DMS 273 (cell line): ENCODE results near the gene SEC14L1.
A peak's percentile ranks its signal among the peaks of the same experiment; 100 is the strongest.

Experiments
- DNase-seq: peaks from one replicate; lab custom pipeline; 2025; ENCODE audit not compliant: unreplicated experiment; lab: John Stamatoyannopoulos, UW

Gene SEC14L1

GRCh38 chr17:77211681-77212080, 70.9 kb downstream of the SEC14L1 start:
- no peak for DNase-seq

- no peak for DNase-seq
Measured at GRCh38 chr17:77212081-77212832, 71.5 kb downstream of the SEC14L1 start.

- no peak for DNase-seq
Measured at GRCh38 chr17:77212833-77213777, 72.3 kb downstream of the SEC14L1 start.

GRCh38 chr17:77213778-77214132, 73.0 kb downstream of the SEC14L1 start:
- DNase-seq = no peak

GRCh38 chr17:77214328-77214727, 73.6 kb downstream of the SEC14L1 start:
- DNase-seq = no peak

GRCh38 chr17:77214743-77215142, 74.0 kb downstream of the SEC14L1 start:
- peak; percentile 61 for DNase-seq

GRCh38 chr17:77215281-77215680, 74.5 kb downstream of the SEC14L1 start:
- DNase-seq = no peak

- DNase-seq = peak; percentile 24
Measured at GRCh38 chr17:77216486-77216885, 75.7 kb downstream of the SEC14L1 start.

GRCh38 chr17:77217123-77217522, 76.4 kb downstream of the SEC14L1 start:
- DNase-seq = no peak

- DNase-seq = peak; percentile 69
Measured at GRCh38 chr17:77217566-77217965, 76.8 kb downstream of the SEC14L1 start.

- DNase-seq = no peak
Measured at GRCh38 chr17:77218902-77219301, 78.1 kb downstream of the SEC14L1 start.

- DNase-seq = no peak
Measured at GRCh38 chr17:77222356-77222755, 81.6 kb downstream of the SEC14L1 start.

GRCh38 chr17:77223642-77224420, 83.1 kb downstream of the SEC14L1 start:
- no peak for DNase-seq

GRCh38 chr17:77225265-77225664, 84.5 kb downstream of the SEC14L1 start:
- DNase-seq = no peak

GRCh38 chr17:77227461-77228240, 86.9 kb downstream of the SEC14L1 start:
- no peak for DNase-seq

- DNase-seq = no peak
Measured at GRCh38 chr17:77228241-77228752, 87.5 kb downstream of the SEC14L1 start.

- DNase-seq = no peak
Measured at GRCh38 chr17:77228816-77229215, 88.0 kb downstream of the SEC14L1 start.

- no peak for DNase-seq
Measured at GRCh38 chr17:77229786-77230435, 89.1 kb downstream of the SEC14L1 start.

GRCh38 chr17:77230436-77230830, 89.7 kb downstream of the SEC14L1 start:
- no peak for DNase-seq
